AG04450 (cell line): ENCODE data around the gene KRTAP2-1. TPM values are rescaled to one million over a fixed set of nuclear protein-coding genes. Genes with fewer than 3 reads are reported as not detected.
A peak's percentile ranks its signal among the peaks of the same experiment; 100 is the strongest.
"Not testable (repeated sequence)": the region's sequence is repeated elsewhere in the genome, so short reads cannot be mapped to it uniquely, and the experiment has no call there.

Experiments
- CTCF ChIA-PET: fragments of 300-600, 350-600 bp; formaldehyde crosslinking; extraction: SDS; loops from one replicate; lab custom pipeline; 2022; ENCODE audit warnings: antibody characterized with exemption, inconsistent platforms; lab: Charles Lee
- POLR2A ChIA-PET: fragments of 350-600 bp; formaldehyde crosslinking; extraction: SDS; loops from one replicate; lab custom pipeline; 2021; ENCODE audit warnings: antibody characterized with exemption, inconsistent platforms; lab: Yijun Ruan, JAX
- DNase-seq: peaks from one replicate; pipeline ENCODE4 v3.0.0-alpha.2; 2011; ENCODE audit warnings: low read depth, low spot score
- H3K27ac ChIP-seq: one replicate; pipeline ENCODE4 v1.5.1; 2012; ENCODE audit warnings: low read depth, low read length, control low read depth
- H3K27me3 ChIP-seq: one replicate; pipeline ENCODE4 v1.6.0; 2012; ENCODE audit warnings: low read length; ENCODE audit not compliant: control insufficient read depth, insufficient read depth
- H3K4me3 ChIP-seq: 2 replicates; pipeline ENCODE4 v1.5.1; 2011; ENCODE audit warnings: mild to moderate bottlenecking, low read depth, low read length, control low read depth
- H3K9me3 ChIP-seq: 2 replicates; pipeline ENCODE4 v1.5.1; 2012; ENCODE audit warnings: low read length; ENCODE audit not compliant: control insufficient read depth, insufficient read depth
- polyA plus RNA-seq: library from polyadenylated mRNA; depleted of rRNA; stranded (reverse); fragments of >200 nt; gene quantifications from 2 replicates; pipeline ENCODE4 v1.2.3, GENCODE V29; 2011
- TF ChIP-seq, protein P1 (sequence below): IDR thresholded peaks from 2 replicates; pipeline ENCODE4 v1.5.1; 2011; ENCODE audit warnings: low read depth, low read length, control low read depth, inconsistent platforms

KRTAP2-1 gene
- polyA plus RNA-seq, 1 experiment, result not detected

DNA sequence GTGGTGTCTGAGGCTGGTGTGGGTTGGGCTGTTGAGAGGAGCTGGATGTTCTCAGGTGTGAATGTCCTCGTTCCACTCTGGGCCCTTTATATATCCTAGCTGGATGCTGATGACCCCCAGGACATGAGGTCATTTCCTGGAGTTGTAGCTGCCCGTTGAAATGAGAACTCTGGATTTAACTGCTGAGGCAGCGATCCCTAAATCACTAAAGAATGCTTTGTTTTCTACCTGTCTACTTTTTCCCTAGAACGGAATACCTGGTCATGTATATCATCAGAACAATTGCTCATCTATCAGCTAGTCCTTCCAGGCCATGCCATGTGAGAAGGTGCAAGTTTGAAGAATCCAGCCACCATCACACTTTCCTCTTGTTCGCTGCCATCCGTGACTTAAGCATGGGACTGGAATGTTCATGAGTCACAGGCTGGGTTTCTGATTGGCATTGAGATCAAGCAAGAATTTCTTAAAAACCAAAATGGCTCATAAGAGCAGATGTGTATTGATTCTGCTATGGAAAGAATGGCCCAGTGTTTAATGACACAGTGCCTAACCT, 13.0 kb upstream of the KRTAP2-1 start, which contains the start of gene KRTAP2-3:
KRTAP2-3 (minus strand) TSS at position 63 of the 553 bp plus-strand sequence. CDS start 64 bp downstream, outside the sequence.
- Histone ChIP-seq H3K27me3 (no peaks in the 10 kb centered on the region), H3K27ac (peak within 1 kb of the TSS; percentile 85), H3K4me3 (no peak within 1 kb of the TSS), H3K9me3 (no peaks in the 10 kb centered on the region)
- TF ChIP-seq, protein P1, sequence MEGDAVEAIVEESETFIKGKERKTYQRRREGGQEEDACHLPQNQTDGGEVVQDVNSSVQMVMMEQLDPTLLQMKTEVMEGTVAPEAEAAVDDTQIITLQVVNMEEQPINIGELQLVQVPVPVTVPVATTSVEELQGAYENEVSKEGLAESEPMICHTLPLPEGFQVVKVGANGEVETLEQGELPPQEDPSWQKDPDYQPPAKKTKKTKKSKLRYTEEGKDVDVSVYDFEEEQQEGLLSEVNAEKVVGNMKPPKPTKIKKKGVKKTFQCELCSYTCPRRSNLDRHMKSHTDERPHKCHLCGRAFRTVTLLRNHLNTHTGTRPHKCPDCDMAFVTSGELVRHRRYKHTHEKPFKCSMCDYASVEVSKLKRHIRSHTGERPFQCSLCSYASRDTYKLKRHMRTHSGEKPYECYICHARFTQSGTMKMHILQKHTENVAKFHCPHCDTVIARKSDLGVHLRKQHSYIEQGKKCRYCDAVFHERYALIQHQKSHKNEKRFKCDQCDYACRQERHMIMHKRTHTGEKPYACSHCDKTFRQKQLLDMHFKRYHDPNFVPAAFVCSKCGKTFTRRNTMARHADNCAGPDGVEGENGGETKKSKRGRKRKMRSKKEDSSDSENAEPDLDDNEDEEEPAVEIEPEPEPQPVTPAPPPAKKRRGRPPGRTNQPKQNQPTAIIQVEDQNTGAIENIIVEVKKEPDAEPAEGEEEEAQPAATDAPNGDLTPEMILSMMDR, result no peak
- DNase-seq, result peak; percentile 87
- CTCF ChIA-PET, result interaction anchor here (1.6 kb wide), 1 partner anchor 488 kb away, joined by 4 read pairs; no protein-coding TSS in a partner anchor
- POLR2A ChIA-PET, result interaction anchor here (1.2 to 1.8 kb wide), 2 partner anchors 33 to 488 kb away, joined by 3 to 6 read pairs; partner anchors contain the start of gene KRTAP1-5

DNA sequence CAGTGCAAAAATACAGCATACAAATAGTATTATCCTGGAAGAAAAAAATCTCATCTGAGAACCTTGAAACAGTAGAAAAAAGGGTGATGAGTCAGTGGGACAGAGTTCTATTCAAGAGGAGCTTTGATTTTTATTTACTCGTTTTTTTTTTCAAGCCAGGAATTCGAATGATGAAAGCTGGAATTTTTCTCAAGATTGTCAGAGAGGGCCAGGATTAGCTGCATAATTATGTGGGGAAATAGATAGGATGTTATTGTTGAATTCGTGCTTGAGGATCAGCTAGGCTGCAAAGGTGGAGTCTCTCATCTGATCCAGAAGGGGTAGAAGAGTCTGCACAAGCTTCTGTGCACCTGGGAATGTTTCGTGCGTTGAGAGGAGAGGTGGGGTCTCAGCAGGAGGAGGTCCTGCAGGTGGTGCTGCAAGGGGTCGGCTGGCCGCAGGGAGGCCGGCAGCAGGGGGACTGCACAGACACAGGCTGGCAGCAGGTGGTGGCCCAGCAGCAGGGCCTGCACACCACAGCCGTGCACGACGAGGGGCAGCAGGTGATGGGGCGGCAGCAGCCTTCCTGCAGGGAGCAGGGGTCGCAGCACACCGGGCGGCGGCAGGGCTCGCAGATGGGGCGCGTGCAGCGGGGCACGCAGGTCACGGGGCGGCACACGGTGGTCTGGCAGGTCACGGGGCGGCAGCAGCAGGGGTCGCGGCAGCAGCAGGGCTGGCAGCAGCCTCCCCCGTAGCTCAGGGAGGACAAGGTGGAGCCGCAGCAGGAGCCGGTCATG, 12.3 kb upstream of the KRTAP2-1 start:
- peak overlapping the region; percentile 85 for H3K27ac ChIP-seq
- not testable (repeated sequence) for H3K27me3 ChIP-seq, H3K4me3 ChIP-seq, H3K9me3 ChIP-seq
- DNase-seq, result peak; percentile 75
- ChIA-PET CTCF (interaction anchor here (0.6 to 1.6 kb wide), 4 partner anchors 21 to 489 kb away, joined by 3 to 8 read pairs (median 4); no protein-coding TSS in a partner anchor), POLR2A (interaction anchor here (0.6 to 1.8 kb wide), 6 partner anchors 33 to 489 kb away, joined by 3 to 11 read pairs (median 4); partner anchors contain the start of gene KRTAP1-5)

DNA sequence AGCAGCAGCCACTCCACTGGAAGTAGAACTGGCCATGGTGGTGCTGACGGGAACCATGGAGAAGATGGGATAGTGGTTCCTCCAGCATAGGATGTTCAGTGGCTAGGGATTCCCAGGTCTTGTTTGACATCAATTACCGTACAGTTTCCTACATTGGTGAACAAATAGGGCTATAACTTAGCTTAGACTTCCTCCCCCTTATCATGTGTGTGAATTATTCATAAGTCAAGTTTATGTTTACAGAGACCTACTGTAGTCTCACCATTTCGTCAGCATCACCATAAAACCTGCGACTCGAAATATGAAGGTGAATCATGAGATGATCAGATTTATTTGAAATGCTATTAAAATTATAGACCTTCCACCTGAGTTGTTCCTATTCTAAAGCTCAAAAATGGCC, 11.6 kb upstream of the KRTAP2-1 start:
- peak overlapping the region; percentile 49 for H3K27ac ChIP-seq
- H3K4me3 ChIP-seq, result no peak overlapping the region
- TF ChIP-seq, protein P1, result no peak
- ChIA-PET CTCF (interaction anchor here (0.6 to 0.7 kb wide), 3 partner anchors 30 to 272 kb away, joined by 3 to 8 read pairs (median 3); no protein-coding TSS in a partner anchor), POLR2A (interaction anchor here (0.6 to 1.8 kb wide), 6 partner anchors 32 to 490 kb away, joined by 3 to 11 read pairs (median 4); partner anchors contain the start of gene KRTAP1-5)
- H3K27me3 ChIP-seq, result no peaks in the 10 kb centered on the region
- DNase-seq, result no peak
- no peaks in the 10 kb centered on the region for H3K9me3 ChIP-seq

DNA sequence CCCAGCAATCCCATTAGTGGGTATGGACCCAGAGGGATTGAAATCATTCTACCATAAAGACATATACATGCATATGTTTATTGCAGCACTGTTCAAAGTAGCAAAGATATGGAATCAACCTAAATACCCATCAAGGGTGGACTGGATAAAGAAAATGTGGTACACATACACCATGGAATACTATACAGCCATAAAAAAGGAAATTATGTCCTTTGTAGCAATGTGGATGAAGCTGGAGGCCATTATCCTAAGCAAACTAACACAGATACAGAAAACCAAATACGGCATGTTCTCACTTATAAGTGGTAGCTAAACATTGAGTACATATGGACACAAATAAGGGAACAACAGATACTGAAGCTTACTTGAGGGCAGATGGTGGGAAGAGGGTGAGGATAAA, 10.4 kb upstream of the KRTAP2-1 start:
- ChIA-PET POLR2A (no interaction called here), CTCF (no interaction called here)
- H3K4me3 ChIP-seq, result no peak overlapping the region
- DNase-seq, result no peak
- no peaks in the 10 kb centered on the region for H3K27me3 ChIP-seq
- TF ChIP-seq, protein P1, result no peak
- no peak overlapping the region for H3K27ac ChIP-seq
- no peaks in the 10 kb centered on the region for H3K9me3 ChIP-seq

DNA sequence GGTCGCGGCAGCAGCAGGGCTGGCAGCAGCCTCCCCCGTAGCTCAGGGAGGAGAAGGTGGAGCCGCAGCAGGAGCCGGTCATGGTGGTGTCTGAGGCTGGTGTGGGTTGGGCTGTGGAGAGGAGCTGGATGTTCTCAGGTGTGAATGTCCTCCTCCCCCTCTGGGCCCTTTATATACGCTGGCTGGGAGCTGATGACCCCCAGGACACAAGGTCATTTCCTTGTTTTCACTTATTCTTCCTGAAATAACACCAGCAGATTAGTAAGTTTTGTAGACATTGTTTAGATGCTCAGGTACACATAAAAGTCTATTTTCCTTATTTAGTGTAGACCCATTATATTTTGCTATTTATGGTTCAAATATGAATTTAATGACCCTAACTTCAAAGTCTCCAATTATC, 8.0 kb upstream of the KRTAP2-1 start, which contains the start of gene KRTAP2-2:
KRTAP2-2 (minus strand) TSS at position 101 of the 400 bp plus-strand sequence; CDS start at position 82, 19 bp downstream.
- POLR2A ChIA-PET, result not testable (repeated sequence)

DNA sequence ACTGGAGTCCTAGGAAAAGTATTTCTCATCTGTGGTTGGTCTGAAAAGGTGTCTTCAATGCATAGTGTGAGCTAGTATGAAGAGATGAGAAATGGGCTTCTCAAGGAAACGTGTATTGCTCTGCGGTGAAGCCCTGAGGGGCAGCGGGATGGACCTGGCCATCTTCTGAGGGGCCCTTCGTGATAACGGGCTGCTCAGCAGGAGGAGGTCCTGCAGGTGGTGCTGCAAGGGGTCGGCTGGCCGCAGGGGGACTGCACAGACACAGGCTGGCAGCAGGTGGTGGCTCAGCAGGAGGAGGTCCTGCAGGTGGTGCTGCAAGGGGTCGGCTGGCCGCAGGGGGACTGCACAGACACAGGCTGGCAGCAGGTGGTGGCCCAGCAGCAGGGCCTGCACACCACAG, 7.4 kb upstream of the KRTAP2-1 start:
- CTCF ChIA-PET, POLR2A ChIA-PET, H3K9me3 ChIP-seq, H3K27ac ChIP-seq, H3K27me3 ChIP-seq, DNase-seq, H3K4me3 ChIP-seq: not testable (repeated sequence)

More for the DNA sequence above, 8.0 kb upstream of the KRTAP2-1 start, which contains the start of gene KRTAP2-2:
- CTCF ChIA-PET, result interaction anchor here (1.3 kb wide), 1 partner anchor 273 kb away, joined by 3 read pairs; no protein-coding TSS in a partner anchor
- not testable (repeated sequence) for H3K27me3 ChIP-seq, H3K4me3 ChIP-seq, DNase-seq, H3K27ac ChIP-seq, H3K9me3 ChIP-seq
